Medulla oblongata (tissue), 1 donor: ENCODE measurements around the gene TXNDC12.

Experiments used
- DNase-seq: peaks from one replicate; pipeline ENCODE4 v3.0.0-alpha.2; 2015; ENCODE audit errors: extremely low spot score

Gene TXNDC12

DNA sequence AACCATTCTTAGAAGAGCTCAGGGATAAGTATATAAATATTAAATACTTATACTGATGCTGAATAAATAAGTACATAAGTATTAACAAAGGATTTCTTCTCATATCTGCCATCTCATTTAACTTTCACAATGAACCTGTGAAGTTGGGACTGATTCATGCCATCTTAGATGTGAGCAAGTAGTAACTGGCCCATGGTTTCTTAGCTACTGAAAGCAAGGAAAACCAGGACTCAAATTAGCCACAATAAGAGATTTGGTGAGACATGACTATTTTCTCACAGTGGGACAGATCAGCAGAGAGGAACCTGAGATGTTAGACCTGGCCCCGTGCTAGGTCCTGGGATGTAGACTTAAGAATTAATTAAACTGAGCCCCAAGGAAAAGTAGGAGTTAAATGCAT, 56.3 kb downstream of the TXNDC12 start:
- no peak for DNase-seq

DNA sequence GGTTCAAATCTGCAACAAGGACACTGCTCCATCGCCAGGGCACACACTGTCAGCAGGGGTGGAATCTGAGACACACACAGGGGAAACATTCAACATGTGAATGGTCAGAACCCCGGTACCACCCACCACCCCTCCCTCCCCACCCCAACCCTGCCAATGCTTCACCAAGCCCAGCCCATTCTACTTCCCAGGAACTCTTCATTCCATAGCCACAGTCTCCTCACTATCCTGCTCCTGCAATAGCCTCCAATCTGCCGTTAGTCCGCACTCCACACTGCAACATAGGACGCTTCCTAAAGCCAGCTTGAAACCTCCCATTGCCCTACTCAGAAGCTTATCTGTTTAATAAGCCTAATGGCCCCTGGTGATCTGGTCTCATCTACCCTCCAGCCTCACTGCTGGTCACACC, 57.0 kb downstream of the TXNDC12 start:
- DNase-seq: no peak

DNA sequence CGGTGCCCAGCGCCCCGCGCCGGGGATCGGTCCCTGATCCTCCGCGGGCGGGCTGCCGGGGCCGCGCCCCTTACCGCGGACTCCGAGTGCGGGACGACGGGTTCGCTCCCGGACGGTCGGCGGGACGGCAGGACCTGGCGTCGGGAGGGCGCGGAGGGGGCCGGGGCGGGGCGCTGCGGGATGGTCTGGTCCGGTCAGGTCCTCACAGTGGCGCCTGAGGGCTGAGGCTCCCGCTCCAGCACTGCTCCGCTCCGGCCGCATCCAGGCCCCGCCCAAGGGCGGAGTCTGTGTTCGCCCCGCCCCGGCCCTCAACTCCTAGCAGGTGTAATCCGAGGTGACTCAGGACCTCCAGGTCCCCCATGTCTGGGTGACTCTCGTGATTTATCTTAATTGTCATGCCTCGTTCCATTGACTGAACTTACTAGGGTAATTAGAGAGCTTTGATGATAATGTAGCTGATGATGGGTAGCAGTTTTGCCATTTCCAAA, 64.5 kb downstream of the TXNDC12 start, which contains the start of gene RAB3B:
TSS of gene RAB3B (minus strand) at position 223 of the 488 bp plus-strand sequence. CDS start 13,583 bp downstream, outside the sequence.
- DNase-seq: no peak

DNA sequence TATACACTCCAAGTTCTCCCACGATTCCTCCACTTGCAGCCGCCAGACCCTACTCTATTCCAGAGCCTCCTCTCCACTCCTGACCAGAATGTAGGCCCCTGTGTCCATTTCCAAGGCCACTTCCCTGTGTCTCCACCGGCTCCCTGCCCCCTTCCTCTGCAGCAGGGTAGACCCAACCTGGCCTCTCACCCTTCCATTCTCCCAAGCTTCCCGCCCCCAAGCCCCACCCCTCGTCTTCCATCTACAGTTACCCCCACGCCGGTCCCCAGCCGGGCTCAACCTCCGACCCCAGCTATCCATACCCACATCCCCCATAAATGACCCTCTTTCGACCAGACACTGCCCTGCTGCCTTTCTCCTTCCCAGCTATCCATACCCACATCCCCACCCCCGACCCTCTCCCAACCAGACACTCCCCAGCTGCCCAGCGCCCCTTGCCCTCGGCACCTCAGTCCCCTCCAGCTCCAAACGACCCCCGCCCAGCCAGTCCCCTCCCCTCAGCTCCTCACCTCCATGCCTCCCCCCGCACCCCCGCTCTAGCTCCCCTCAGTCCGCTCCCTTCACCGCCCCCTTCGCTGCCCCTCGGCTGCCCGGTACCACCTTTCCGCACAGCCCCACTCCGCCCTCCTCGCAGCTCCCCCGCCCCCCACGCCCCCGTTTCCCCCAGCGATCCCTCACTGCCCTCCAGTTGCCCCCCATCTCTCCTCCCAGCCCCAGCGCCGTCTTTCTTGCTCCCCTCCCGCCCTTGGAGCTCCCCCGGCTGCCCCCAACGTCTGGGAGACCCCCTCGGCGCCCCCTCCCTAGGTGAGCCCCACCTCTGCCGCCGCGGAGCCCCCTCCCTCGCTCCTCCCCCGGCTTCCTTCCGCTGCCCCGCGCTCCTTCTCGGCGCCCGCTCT, 65.2 kb downstream of the TXNDC12 start:
- no peak for DNase-seq

- no peak for DNase-seq
Measured at GRCh38 chr1:51988254-51988653, 66.7 kb downstream of the TXNDC12 start.

GRCh38 chr1:51986718-51987117, 68.3 kb downstream of the TXNDC12 start:
- DNase-seq: no peak

DNA sequence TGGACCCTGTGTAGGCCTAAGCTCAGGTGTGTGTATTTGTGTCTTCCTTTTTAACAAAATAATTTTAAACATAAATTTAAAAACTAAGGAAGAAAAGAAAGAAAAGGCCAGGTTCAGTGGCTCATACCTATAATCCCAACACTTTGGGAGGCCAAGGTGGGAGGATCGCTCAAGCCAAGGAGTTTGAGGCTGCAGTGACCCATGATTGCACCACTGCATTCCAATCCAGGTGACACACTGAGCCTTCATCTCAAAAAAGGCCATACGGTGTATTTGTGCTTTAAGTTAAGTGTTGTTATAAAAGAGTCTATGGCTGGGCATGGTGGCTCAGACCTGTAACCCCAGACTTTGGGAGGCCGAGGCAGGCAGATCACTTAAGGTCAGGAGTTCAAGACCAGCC, 72.8 kb downstream of the TXNDC12 start:
- DNase-seq: no peak

DNA sequence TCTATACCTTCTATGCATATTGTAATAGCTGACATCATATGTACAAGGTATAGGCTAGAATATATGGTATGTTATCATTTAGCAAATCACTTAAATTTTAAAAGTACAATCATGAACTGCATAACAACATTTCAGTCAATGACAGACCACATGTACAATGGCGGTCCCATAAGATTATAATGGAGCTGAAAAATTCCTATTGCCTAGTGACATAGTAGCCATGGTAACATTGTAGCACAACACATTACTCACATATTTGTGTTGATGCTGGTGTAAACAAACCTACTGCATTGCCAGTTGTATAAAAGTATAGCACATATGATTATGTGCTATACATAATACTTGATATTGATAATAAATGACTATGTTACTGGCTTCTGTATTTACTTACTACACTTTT, 73.4 kb downstream of the TXNDC12 start:
- no peak for DNase-seq

DNA sequence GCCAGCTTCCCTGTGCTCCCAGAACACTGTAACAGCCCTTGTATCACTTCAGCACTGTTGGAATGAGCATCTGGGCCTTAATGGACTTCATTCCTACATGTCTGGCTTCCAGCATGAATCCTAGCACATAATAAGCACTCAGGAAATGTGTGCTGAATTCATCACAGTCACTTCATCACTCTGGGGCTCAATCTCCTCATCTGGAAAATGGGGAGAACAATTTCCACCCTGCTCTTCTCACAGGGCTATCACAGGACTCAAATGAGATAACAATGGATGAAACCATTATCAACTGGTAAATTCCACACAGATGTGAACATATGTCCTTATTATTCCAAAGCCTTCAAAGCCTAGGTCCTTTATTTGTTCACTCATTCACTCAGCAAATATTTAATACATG, 76.9 kb downstream of the TXNDC12 start:
- DNase-seq: no peak

DNA sequence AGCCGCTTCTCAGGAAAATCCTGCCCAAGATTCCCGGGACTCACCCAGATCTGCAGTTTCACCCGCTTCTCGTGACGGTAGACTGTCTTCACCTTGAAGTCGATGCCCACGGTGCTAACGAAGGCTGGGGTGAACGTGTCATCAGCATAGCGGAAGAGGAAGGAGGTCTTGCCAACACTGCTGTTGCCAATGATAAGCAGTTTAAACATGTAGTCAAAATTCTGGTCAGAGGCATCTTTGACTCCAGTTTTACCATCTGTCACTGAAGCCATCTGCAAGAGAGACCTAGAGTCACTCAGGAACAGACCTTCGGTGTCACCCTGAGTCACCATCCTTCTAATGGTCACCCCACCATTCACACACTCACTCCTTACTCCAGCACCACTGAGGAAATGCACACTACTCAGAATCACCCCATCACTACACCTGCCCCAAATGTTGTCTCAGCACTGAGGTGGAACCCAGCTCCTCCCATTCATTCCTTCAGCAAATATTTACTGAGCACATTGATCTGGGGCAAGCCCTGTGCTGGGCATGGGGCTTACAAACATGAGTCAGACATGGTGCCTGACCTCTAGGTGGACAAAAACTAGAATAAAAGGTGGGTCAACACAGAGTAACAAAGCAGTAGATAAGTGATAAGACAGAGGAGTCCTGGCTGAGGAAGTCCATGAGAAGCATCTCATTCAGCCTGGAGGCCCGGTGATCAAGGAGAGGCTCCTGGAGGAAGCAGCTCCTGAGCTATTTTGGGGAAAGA, 78.0 kb downstream of the TXNDC12 start:
- no peak for DNase-seq

DNA sequence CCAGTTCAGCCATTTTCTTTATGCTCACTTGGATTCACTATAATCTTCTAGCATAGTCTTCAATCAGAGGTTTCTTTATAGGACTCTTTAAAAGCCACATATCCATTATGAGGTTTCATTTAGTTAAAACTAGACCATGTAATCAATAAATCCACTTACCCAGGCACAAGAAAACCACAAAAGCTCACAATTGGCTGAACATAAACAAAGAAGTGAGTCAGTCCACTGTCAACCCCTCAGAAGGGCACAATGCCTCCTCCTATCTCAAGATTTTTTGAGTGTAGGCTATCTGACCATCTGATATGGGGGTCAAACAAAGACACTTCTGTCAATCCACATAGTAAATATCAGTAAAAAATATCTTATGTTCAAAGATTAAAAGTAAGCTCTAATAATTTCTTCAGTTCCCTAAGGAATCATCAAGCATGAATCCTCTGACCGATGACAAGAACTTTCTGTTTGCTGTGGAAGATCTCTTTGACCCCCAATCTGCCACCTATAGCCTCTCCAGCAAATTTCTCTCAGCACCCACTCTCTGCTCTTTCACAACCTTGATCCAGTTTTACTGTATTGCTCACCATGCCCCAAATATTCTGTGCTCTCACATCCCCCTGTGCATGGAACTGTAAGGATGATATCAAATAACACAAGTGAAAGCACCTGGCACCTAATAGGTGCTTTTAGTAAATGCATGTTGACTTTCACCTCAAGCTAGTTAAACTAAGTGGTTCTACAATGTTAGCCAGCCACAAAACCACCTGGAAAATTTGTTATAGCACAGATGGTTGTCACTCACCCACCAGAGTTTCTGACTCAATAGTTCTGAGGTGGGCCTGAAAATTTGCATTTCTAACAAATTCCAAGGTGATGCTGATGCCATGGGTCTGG, 81.2 kb downstream of the TXNDC12 start:
- DNase-seq: no peak
